HG03354 (cell line): ENCODE results near the gene CEBPE.

Experiments used
- ATAC-seq: cut with Tn5 transposase; IDR thresholded peaks from one replicate; pipeline ENCODE4 v1.9.1; 2021; ENCODE audit warnings: mild to moderate bottlenecking; ENCODE audit not compliant: unreplicated experiment, poor library complexity, severe bottlenecking

Gene CEBPE

DNA sequence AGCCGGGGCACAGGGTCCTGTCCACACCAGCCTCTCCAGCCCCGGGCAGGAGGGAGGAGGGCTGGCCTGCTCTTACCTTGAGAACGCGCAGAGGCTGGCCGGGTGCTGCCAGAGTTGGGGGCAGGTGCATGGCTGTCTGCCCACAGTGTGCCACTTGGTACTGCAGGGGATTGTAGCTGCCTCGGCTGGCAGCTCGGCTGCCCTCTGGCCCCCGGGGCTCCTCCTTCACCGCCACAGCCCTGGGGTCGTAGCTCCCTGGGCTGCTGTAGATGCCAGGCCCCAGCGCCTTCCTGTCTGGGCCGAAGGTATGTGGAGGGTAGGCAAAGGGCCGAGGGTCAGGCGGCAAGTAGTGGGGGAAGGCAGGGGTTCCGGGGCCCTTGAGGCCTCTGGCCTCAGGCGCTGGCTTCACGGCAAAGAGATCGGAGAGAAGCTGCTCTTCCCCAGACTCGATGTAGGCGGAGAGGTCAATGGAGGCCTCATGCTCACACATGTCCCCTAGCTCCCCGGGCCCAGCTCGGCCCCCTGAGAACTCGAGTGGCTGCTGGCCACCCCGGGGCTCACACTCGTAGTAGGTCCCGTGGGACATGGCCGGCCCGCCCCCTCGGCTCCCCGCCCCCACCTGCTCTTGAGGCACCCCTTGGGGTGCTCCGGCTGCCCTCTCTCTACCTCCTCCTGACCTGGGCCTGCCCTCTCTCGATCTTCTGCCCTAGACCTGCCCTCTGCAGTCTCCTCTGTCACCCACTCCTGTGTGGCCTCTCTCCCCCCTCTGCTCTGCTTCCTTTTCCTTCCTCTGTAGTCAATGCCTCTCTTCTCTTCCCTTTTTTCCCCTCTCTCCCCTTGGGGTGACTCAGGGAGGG lies at the start of gene CEBPE:
CEBPE (minus strand) TSS at position 750 of the 857 bp plus-strand sequence; CDS start at position 586, 164 bp downstream.
- no peak for ATAC-seq

DNA sequence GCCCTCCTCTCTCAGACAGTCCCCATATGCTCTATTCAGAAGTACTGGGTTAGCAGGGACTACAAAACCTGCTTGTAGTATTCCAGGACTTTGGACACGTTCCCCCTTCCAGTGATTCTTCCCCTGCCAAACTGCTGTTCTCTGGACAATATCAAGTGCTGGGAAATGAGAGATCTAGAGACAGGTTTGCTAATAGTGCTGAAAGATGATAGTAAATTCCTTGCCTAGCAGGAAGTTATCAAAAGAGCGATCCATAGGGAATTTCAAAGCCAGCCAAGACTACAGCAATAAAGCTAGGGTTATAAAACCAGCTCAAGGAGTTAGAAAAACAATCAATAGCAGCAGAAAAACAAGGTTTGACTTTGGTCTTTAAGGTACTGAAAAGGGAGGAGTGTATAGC lies 49.2 kb upstream of the CEBPE start:
- ATAC-seq: no peak

DNA sequence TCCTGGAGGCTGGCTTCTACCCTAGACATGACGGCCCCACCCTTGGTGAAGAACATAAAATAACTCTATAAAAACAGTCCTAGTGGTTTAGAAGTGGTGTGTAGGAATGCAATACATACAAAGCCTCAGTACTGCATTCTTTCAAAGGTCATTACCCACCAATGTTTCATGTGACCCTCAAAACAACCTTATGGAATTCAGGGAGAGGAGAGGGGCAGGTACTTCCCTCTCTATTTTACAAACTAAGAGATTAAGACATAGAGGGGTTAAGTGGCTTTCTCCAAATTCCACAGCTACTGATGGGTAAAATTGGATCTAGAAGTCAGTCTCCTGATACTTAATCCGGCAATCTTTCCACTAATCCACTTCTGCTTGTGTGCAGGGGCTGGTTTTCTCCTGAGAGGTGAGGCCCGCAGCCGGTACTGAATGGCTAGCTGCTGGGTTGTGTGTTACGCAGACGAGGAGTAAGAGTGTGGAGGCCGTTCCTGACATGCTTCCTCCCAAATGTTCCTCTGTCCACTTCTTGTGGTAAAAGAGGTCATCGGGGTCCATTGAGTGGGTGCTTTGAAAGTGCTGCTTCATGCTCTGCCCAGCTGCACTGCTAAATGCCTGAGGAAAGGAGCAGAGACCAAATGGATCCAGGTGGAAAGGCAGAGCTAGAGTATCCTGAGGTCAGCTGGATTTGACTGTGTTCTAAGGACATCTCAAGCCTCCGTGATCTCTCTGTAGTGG lies 48.2 kb upstream of the CEBPE start:
- no peak for ATAC-seq

DNA sequence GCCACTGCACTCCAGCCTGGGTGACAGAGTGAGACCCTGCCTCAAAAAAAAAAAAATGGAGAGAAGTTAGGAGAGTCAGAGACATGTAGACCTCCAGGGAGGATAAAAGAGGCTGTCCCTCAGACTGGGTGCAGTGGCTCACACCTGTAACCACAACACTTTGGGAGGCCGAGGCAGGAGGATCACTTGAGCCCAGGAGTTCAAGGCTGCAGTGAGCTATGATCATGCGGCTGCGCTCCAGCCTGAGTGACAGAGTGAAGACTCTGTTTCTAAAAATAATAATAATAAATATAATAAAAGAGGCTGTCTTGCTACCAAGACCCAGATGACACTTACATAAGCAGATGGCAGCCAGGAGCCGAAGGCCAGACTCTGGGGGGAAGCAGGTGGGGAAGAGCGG lies 45.9 kb upstream of the CEBPE start:
- no peak for ATAC-seq

DNA sequence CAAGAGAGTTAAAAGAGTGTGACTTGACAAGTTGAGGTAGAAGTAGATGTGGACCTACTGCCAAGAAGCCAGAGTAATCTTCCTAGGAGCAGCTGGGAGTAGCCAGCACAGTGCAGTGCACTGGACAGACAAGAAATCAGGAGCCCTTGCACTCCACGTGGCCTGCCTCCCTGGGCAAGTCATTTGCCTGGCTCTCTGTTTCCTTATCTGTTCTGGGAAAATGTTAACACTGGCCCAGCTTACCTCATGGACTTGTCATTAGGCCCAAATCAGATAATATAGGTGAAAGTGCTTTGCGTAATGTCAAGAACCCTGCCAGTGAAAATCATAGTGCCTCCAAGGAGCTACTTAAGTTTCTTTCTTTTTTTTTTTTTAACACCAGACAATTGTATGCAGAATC lies 45.2 kb upstream of the CEBPE start:
- ATAC-seq: no peak

DNA sequence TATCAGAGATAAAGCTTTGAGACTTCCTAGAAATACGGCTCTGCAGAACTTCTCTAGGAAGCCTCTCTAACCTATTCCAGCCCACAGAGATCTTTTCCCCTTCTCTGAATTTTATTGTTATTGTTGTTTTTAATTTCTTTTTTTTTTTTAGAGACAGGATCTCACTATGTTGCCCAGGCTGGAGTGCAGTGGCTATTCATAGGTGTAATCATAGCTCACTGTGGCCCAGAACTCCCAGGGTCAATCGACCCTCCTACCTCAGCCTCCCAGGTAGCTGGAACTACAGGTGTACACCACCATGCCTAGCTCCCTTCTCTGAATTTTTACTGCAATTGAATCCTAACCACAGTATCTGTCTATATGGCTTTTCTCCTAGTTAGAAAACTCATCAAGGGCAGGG lies 44.8 kb upstream of the CEBPE start:
- ATAC-seq: no peak

DNA sequence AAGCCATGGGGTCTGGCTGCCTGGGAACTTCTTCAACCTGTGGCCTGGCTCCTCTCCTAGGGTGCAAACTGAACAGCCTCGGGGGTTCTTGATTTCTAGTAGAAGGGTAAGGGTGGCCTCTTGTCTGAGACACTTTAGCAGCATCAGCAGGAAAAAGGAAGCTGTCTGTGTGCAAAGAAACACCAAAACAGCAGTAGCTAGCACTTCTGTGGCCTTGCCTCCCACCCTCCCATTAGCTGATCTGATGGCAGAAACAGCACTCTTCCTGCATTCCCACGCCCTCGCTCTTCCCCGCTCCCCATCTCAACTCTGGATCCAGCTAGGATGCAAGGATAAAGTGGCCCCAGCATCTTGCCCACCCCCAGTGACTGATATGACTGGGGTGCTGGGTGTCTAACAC lies 43.7 kb upstream of the CEBPE start:
- no peak for ATAC-seq

DNA sequence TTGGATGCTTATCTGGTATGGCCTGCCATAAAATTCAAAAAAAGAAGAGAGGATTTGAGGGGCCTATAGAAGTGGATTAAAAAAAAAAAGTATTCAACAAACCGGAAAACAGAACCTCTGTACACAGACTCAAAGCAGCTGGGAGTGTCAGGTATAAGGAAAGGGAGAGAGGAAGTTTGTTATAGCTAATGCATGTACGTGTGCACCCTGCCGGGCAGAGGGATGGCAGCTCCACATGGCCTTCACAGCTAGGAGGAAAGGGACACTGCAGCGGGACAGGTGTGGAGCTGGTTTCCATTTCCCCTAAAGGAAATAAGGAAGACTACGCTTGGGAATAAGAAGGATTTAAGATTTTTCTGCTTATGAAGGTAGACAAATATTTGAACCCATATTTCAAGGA lies 43.0 kb upstream of the CEBPE start:
- no peak for ATAC-seq

DNA sequence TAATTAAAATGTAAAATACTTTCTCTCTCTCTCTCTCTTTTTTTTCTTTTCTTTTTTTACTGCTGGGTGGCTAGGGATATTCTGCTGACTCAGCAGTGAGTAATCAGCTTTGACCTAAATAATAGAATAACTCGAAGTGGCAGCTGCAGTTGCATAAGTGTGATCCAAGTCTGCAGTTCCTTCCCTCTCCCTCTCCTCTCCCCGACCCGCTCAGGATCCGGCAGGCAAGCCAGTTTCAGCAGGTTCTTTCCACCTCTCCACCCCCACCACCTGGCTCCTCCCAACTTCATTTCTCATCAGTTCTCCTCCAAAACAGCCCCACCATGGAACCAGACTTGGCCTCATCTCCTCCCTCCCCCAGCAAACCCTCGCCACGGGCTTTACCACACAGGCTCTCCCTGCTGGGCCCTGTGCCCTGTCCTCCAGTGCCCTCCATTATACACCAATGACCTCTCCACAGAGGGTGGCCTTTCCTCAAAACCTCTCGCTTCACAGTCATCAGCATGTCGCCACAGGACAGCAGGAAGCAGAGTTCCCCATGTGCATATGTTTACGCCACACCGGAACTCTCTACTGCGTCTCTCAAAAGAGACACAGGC lies 42.0 kb upstream of the CEBPE start:
- no peak for ATAC-seq

DNA sequence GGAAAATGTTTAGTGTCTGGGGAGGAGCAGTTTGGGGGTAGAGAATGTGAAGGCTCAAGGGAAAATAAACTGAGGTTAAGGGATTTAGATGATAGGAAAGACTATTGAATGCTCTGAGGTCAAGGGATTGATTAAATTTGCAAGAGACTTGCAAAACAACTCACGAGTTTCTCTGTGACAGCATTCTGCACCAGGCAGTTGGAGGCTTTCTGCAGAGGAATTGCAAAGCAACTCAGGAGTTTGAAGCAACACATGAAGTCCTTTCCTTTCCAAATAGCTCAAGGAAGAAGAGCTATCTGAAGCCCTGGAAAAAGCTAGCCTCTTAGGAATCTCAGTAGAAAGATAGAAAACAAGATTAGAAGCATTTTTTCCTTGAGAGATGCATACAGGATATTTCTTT lies 40.5 kb upstream of the CEBPE start:
- ATAC-seq: no peak

DNA sequence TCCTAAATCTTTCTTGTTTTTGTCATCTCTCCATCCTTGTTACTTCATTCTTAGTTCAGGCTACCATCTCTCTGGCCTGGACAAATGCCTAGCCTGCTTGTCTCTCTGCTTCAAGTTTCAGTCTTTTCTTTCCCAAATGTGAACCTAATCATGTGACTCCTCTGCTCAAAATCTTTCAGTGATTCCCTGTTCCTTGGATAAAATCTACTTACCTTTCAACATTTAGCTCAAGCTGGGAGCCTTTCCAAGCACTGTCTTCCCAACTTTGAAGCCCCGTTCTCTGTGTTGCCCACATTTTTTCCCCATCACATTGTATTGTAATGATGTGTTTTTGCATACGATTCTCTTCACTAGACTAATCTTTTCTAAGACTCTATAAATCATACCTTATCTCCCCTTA lies 39.7 kb upstream of the CEBPE start:
- no peak for ATAC-seq

DNA sequence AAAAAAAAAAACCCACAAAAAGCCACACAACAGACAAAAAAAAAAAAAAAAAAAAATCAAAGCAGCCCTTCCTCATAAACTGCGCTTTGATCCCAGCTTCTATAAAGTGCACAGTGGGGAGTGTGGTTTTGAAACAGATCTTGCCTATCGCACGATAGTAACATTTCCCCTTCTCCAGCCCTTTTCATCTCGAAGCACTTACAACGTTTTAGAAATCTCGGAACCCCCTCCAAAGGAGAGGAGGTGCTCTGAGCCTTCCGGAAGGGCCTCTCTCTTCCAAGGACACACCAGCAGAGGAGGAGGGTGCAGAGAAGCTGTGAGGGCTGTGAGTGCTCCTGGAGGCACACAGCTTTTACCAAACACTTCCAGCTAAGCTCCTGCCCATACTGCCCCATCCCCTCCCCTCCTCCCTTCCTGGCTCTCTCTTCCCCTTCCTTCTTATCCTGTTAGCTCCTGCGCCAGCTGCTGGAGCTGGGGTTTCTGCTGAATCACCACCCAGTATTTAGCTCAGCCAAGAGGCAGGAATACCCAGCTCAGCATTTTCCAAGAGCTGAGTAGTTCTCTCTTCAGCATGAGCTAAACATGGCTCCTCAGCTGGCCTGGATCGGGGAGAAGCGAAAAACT lies 36.0 kb upstream of the CEBPE start:
- ATAC-seq: no peak

DNA sequence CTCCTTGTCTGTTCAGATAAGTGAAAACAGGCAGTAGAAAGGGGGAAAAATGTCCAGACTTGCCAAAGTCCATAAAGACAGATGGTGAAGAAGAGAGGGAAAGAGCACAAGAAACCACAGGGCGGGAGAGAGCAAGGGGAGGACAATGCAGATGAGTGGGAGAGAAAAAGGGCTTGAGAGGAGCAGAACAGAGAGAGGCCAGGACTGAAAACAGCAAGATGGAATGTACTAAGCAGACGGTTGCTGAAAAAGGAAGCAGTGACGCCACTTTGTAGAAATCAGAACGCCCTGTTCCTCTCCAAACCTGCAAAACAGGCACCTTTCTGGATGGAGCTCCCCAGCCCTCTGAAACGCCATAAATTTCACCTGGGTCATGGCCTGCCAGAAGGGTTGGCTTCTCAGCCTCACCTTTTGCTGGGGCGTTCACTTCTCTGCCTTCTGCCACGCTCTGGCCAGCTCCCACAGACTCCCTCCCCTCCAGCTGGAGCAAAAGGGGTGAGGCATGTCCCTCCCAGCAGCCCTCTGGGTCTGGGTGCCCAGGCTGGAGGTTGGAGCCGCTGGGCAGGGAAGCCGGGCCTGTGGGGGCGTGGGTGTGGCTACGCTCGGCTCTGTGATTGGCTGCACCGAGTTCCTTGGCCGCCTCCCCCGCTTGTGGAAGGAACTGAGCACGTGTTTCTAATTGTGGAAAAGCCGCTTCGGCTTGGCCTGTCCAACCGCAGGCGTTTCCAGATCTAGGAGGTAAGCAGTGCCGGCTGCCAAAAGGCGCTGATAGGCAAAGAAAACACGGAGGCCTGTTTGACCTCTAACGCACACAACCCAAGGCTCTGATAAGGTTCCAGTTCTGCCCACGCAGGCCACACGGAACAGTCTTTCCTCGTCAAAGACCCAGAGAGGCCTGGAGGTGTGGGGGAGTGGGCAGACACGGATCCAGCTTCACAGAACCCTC lies 35.1 kb upstream of the CEBPE start:
- no peak for ATAC-seq

DNA sequence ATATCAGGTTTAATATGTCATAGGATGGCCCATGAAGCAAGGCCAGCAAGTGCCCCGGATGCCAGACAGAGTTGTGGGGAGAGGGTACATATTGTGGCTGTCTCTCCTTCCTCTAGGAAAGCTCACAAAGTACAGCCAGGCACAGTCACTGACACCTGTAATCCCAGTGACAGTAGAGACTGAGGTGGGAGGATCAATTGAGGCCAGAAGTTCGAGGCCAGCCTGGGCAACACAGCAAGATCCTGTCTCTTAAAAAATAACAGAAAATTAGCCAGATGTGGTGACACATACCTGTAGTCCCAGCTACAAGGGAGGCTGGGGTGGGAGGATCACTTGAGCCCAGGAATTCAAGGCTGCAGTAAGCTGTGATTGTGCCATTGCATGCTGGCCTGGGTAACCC lies 32.3 kb upstream of the CEBPE start:
- ATAC-seq: no peak

DNA sequence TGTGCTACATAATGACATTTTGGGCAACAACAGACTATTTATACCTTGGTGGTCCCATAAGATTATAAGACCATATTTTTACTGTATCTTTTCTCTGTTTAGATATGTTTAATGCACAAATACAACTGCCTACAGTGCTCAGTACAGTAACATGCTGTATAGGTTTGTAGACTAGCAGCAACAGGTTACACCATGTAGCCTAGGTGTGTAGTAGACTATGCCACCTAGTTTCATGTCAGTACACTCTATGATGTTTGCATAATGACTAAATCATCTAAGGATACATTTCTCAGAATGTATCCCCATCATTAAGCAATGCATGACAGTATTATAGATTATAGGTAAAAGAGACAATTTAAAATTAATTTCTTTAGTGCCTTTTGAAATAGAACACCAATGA lies 30.7 kb upstream of the CEBPE start:
- ATAC-seq: no peak

DNA sequence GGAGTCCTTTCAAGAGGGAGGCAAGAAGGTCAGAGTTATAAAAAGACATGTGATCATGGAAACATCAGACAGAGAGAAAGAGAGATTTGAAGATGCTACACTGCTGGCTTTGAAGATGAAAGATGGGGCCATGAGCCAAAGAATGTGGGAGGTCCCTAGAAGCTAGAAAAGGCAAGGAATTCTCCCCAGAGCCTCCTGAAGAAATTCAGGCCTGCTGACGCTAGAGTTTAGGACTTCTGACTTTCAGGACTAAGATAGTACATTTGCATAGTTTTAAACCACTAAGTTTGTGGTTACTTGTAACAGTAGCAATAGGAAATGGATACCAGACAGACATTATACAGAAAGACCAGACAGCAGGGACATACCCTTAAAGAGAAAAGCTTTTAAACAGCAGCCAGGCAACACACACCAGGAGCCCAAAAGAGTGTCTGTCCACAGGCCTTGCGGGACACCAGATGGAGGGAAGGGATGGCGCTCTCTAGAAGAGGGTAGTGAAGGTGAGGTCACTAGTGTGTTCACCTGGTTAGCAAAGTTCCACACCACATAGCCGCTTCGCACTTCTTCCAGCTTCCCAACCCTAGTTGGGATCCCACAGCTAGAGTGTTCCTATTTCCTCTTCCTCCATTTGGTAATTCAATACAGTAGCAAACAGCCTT lies 29.7 kb upstream of the CEBPE start:
- no peak for ATAC-seq

DNA sequence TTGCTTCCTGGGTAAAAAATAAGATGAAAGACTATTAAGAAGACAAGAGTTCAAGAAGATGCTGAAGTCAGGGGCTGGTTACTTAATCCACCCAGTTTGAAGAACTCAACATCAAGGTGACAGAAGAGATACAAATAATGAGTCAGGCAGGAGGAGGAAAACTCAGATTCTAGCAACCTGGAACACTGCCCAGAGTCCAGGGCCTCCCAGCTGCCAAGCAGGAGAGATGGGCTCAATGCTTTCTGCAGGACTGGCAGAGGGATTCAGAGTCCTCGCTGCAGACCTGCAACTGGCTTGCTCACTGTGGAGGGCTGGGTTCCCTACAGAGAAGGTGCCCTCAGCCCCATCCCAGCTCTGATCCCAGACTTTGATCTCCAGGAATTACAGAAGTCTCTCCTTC lies 28.6 kb upstream of the CEBPE start:
- ATAC-seq: no peak

DNA sequence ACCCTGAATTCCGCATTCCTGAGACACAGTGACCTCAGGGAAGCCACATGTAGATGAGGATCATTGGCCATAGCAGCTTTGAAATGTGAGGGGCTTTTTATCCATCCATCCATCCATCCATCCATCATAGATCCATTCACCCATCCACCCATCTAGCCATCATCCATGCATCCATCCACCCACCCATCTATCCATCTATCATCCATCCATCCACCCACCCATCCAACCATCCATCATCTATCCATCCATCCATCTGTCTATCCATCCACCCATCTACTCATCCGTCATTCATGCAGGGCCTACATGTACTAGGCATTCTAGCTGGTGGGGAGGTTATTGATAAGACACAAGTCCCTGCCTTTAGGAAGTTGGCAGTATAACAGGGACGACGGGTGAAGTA lies 27.9 kb upstream of the CEBPE start:
- no peak for ATAC-seq

DNA sequence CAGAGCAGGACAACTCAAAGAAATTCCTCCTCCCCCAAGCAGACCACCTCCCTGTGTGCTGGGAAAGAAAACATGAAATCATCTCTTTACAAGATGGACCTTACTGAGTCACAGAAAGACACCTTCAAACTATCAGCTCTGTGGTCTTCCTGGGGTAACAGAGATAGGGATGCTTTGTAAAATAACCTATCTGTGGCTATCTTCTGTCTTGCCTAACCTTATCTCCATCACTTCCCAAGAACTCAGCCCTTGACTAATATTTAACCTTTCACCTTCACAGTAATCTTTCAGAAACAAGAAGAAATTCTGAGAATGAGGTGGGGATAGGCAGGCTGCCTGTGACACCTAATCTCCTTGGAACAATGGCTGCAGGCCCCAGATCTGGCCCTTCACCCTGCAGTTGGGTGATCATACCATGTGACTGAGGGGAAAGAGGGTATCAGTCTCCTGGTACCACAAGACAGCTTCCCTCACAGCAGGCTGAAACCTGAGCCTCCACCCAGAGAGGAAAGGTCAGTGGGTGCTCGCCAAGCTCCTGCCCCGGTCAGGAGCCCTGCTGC lies 27.4 kb upstream of the CEBPE start:
- ATAC-seq: no peak
